Glutamatergic neuron (in vitro differentiated cells): Measurements from ENCODE around the gene GTF2IRD1. TPM values are rescaled to one million over a fixed set of nuclear protein-coding genes. Genes with fewer than 3 reads are reported as not detected.

Source experiments
- DNase-seq: peaks from one replicate; pipeline ENCODE4 v3.0.0; 2022
- H3K27ac Mint-ChIP-seq: one replicate; pipeline ENCODE4 v1.8.0; 2020; ENCODE audit warnings: mild to moderate bottlenecking, mixed read lengths, inconsistent platforms; ENCODE audit not compliant: unreplicated experiment
- H3K27me3 Mint-ChIP-seq: one replicate; pipeline ENCODE4 v1.8.0; 2020; ENCODE audit warnings: mild to moderate bottlenecking, moderate library complexity, mixed read lengths, inconsistent platforms; ENCODE audit not compliant: unreplicated experiment
- H3K36me3 Mint-ChIP-seq: one replicate; pipeline ENCODE4 v1.8.0; 2020; ENCODE audit warnings: mild to moderate bottlenecking, mixed read lengths, inconsistent platforms; ENCODE audit not compliant: unreplicated experiment
- H3K4me1 Mint-ChIP-seq: one replicate; pipeline ENCODE4 v1.8.0; 2020; ENCODE audit warnings: mild to moderate bottlenecking, low read depth, mixed read lengths, inconsistent platforms; ENCODE audit not compliant: unreplicated experiment
- H3K4me3 Mint-ChIP-seq: one replicate; pipeline ENCODE4 v1.8.0; 2020; ENCODE audit warnings: mild to moderate bottlenecking, mixed read lengths, inconsistent platforms; ENCODE audit not compliant: unreplicated experiment
- H3K9me3 Mint-ChIP-seq: one replicate; pipeline ENCODE4 v1.8.0; 2020; ENCODE audit warnings: mild to moderate bottlenecking, moderate library complexity, mixed read lengths, inconsistent platforms; ENCODE audit not compliant: unreplicated experiment
- total RNA-seq: library from RNA; stranded (reverse); fragmentation: NEBNext Ultra II Directional; extraction: Animal tissue kit (Norgen Biotek cat#: 25700); gene quantifications from one replicate; pipeline ENCODE4 v1.2.1, GENCODE V29; 2021; ENCODE audit not compliant: unreplicated experiment
- TF ChIP-seq, protein P1 (sequence below): fragments of 200-600 bp; sonication (generic); IDR thresholded peaks from one replicate; pipeline ENCODE4 v1.5.0; 2021; ENCODE audit not compliant: partially characterized antibody, unreplicated experiment

Gene GTF2IRD1
- total RNA-seq, 1 donor from 2014 or later: 59.4 TPM

DNA sequence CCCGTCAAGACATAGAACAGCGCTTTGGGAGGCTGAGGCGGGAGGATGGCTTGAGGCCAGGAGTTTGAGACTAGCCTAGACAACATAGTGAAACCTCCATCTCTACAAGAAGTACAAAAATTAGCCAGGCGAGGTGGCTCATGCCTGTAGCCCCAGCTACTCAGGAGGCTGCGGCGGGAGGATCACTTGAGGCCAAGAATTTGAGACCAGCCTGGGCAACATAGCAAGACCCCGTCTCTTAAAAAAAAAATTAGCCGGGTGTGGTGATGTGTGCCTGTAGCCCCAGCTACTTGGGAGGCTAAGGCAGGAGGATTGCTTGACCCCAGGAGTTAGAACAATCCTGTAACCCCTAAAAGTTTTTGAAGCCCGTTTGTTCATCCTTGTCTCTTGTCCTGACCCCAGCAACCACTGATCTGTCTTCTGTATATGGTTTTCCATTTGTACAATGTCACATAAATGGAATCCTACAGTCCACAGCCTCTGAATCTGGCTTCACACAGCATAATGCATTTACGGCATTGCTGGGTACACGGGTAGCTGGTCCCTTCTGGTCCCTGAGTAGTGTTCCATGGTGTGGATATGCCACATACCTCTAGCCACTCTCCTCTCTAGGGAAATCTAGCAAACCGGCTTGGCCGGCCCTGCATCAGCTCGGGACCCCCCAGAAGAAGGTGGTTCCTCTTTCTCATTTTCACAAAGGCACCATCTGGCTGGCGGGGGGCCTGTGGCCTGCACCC, 8.4 kb downstream of the GTF2IRD1 start:
- TF ChIP-seq, protein P1, sequence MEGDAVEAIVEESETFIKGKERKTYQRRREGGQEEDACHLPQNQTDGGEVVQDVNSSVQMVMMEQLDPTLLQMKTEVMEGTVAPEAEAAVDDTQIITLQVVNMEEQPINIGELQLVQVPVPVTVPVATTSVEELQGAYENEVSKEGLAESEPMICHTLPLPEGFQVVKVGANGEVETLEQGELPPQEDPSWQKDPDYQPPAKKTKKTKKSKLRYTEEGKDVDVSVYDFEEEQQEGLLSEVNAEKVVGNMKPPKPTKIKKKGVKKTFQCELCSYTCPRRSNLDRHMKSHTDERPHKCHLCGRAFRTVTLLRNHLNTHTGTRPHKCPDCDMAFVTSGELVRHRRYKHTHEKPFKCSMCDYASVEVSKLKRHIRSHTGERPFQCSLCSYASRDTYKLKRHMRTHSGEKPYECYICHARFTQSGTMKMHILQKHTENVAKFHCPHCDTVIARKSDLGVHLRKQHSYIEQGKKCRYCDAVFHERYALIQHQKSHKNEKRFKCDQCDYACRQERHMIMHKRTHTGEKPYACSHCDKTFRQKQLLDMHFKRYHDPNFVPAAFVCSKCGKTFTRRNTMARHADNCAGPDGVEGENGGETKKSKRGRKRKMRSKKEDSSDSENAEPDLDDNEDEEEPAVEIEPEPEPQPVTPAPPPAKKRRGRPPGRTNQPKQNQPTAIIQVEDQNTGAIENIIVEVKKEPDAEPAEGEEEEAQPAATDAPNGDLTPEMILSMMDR: no peak
- H3K27me3 Mint-ChIP-seq: peaks cover 9% of the 10 kb centered on the region
- no peak overlapping the region for H3K4me3 Mint-ChIP-seq
- DNase-seq: no peak
- no peaks in the 10 kb centered on the region for H3K36me3 Mint-ChIP-seq
- H3K27ac Mint-ChIP-seq: no peak overlapping the region
- H3K9me3 Mint-ChIP-seq: peaks cover 1% of the 10 kb centered on the region
- peaks cover 6% of the 10 kb centered on the region for H3K4me1 Mint-ChIP-seq

DNA sequence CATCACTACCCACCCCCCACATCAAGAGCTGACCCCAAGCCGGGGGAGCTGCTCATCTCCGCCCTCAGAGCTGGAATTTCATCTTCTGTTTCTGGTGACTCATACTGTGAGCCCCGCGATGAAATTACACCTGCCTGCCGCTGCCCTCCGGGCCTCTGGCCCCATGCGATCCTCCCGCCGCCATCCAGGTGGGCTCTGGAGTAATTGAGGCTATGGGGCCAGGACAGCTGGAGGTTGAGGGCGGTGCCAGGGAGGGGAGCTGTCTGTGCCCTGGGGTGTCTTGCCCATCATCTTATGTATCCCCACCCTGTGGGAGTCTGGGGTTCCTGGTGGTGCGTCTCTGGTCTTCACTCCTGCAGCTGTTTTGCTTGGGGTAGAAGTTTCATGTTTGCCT, 9.0 kb downstream of the GTF2IRD1 start:
- Mint-ChIP-seq H3K4me3 (no peak overlapping the region), H3K9me3 (peaks cover 1% of the 10 kb centered on the region), H3K27me3 (peaks cover 5% of the 10 kb centered on the region), H3K4me1 (peaks cover 6% of the 10 kb centered on the region), H3K36me3 (no peaks in the 10 kb centered on the region), H3K27ac (no peak overlapping the region)
- TF ChIP-seq, protein P1: no peak
- DNase-seq: no peak

DNA sequence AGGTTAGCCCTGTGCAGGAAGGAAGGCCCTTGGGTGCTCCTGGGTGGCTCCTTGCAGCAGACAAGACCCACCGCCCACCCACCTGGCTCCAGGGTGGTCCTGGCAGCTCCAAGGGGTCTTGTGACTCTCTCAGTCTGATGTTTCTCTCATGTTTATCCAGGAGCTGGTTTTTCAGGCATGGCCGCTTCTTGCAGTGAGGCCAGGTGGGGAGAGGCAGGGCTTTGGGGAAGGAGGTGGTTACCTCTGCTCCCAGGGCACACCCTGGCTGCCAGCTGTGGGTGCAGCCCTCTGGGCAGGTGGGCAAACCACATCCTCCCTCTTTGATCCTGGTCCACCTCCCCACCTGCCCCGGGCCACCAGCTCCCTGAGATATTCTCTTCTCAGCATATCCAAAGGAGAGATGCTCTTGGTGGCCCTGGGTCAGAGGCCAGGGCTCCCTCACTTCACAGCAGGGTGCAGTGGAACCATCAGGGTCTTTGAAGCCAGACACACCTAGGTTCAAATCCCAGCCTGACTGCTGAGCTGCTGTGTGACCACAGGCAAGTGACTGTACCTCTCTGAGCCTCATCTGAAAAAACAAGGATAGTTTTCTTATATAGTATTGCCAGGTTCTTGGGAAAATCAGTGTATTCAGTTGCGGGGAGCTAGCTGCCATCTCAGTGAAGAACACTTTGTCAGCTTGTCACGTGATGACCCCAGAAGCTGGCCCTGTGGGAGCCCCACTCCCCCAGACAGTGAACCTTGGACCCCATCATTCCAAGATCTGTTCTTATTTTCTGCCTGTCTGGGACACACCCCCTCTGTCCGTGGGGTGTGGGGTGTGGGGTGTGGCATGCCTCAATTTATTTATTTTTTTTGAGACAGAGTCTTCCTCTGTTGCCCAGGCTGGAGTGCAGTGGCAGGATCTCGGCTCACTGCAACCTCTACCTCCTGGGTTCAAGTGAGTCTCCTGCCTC, 11.5 kb downstream of the GTF2IRD1 start:
- Mint-ChIP-seq H3K4me1 (peaks cover 3% of the 10 kb centered on the region), H3K9me3 (peaks cover 1% of the 10 kb centered on the region), H3K27ac (no peak overlapping the region), H3K27me3 (peaks cover 5% of the 10 kb centered on the region), H3K4me3 (no peak overlapping the region), H3K36me3 (no peaks in the 10 kb centered on the region)
- no peak for DNase-seq
- TF ChIP-seq, protein P1: no peak

- peaks cover 5% of the 10 kb centered on the region for H3K27me3 Mint-ChIP-seq
- H3K9me3 Mint-ChIP-seq: peaks cover 1% of the 10 kb centered on the region
- TF ChIP-seq, protein P1: no peak
- peak overlapping the region; percentile 38 for H3K27ac Mint-ChIP-seq
- H3K36me3 Mint-ChIP-seq: no peaks in the 10 kb centered on the region
- H3K4me3 Mint-ChIP-seq: no peak overlapping the region
- peaks cover 3% of the 10 kb centered on the region for H3K4me1 Mint-ChIP-seq
- no peak for DNase-seq
Measured at GRCh38 chr7:74466196-74466813, 12.6 kb downstream of the GTF2IRD1 start.
